GM18909 (cell line): ENCODE measurements around the gene SLC7A6OS.

Source experiments
- ATAC-seq: cut with Tn5 transposase; IDR thresholded peaks from one replicate; pipeline ENCODE4 v1.9.1; 2021; ENCODE audit warnings: mild to moderate bottlenecking; ENCODE audit not compliant: unreplicated experiment, poor library complexity

SLC7A6OS gene

GRCh38 chr16:68257906-68258800 lies 52.6 kb downstream of the SLC7A6OS start:
- ATAC-seq: peak; percentile 9

- ATAC-seq: peak; percentile 51
These were observed 53.4 kb downstream of the SLC7A6OS start for GRCh38 chr16:68257251-68257905.

DNA sequence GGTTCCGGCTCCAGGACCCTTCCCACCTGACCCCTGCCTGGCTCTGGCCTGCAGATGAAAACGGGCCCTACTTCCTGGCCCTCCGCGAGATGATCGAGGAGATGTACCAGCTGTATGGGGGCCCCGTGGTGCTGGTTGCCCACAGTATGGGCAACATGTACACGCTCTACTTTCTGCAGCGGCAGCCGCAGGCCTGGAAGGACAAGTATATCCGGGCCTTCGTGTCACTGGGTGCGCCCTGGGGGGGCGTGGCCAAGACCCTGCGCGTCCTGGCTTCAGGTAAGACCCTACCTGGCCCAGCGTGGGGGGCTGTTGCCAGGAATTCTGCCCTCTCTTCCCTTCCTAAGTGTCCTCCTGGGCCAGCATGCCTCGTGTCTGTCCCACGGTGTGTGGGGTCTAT lies 55.0 kb downstream of the SLC7A6OS start:
- no peak for ATAC-seq

DNA sequence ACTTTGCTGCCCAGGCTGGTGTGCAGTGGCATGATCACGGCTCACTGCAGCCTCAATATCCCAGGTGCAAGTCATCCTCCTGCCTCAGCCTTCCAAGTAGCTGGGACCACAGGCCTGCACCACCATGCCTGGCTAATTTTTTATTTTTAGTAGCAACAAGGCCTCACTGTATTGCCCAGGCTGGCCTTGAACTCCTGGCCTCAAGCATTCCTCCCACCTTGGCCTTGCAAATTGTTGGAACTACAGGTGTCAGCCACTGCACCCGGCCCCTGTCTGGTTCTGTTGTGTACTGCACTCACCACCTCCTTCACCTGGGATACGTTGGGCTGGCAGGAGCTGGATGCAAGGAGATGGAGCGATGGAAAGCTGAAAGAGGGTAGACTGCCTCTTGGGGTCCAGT lies 57.0 kb downstream of the SLC7A6OS start:
- ATAC-seq: no peak

DNA sequence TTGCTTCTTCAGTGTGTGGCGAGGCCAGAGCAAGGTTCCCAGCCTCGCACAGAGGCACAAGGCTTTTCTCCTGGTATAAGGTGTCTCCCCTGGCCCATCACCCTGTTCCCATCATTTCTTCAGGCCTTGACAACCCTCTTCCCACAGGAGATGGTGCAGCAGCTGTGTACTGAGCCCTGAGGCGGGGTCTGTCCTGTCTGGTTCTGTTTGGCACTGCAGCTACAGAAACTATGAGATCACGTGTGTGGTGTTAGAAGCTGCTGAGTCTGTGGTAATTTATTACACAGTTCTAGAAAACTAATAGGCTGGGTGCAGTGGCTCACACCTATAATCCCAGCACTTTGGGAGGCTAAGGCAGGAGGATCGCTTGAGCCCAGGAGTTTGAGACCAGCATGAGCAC lies 58.4 kb downstream of the SLC7A6OS start:
- no peak for ATAC-seq

- no peak for ATAC-seq
These were observed 58.9 kb downstream of the SLC7A6OS start for GRCh38 chr16:68251832-68252231.

DNA sequence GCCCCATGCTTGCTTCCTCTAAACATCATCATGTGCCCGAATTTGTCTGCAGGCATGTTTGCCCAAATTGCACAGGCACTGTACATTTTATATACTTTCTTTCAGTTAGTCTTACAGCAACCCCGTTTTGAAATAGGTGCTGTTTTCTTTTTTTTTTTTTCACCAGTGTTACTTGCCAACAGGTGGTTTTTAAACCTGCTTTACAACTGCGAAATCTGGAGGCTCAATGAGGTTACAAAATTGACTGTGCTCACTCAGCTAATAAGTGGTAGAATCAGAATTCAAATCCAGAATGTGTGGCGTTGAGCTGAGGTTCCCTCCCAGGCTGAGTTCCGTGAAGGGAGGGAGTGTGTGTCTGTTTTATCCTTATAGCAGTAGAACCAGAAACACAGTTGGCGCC lies 59.8 kb downstream of the SLC7A6OS start:
- no peak for ATAC-seq

DNA sequence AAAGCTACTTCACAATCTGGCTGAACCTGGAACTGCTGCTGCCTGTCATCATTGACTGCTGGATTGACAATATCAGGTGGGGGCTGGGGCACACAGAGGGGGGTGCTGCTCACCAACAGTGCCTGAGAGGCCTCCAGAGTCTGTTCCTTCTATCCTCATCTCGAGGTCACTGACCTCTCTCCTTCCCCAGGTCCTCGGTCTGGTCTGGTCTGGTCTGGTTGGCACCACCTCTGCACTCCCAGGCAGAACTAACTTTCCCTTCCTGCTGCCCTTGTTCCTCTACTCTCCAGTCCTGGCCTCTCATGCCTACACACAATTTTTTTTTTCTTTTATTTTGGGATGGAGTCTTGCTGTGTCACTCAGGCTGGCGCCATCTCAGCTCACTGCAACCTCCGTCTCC lies 61.4 kb downstream of the SLC7A6OS start:
- no peak for ATAC-seq
